Measurements from ENCODE around the gene MKNK2. TPM values are rescaled to one million over a fixed set of nuclear protein-coding genes. Genes with fewer than 3 reads are reported as not detected.
"Not testable (repeated sequence)": the region's sequence is repeated elsewhere in the genome, so short reads cannot be mapped to it uniquely, and the experiment has no call there.

MKNK2 gene
- total RNA-seq, 2 donors from 2014 or later: 120 to 123 TPM

DNA sequence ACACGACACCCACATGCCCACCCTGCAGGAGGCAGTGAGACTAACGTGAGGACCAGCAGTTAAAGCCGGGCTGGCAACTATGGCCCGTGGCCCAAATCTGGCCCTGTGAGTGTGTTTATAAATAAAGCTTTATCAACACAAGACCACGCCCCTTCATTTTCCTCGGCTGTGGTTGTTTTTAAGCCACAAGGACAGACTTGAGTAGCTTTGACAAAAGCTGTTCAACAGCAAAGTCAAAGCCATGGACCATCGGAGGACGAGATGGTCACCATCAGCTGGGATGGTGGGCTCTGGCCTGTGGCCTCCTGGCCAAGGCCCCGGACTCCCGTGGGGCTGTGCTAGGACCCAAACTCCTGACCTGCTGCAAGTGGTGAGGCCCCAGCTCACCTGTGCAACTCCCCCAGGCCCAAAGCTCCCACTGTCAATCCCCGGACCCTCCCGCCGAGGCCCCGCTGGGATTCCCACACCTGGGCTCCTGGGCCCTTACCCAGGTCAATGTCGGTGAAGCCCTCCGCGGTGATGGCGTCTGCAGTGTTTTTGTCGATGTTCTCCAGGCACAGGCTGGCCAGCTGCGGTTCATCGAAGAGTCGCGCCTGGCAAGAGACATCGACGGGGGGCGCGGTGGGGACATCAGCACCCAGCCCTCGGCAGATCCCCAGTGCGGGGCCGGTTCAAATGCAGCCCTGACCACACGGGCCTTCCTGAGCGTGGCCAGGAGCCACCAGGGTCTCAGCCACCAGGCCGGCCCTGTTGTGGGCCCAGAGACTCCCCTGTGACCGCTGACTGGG, 60.6 kb downstream of the MKNK2 start:
- Histone ChIP-seq H3K4me3 (ENCODE audit: low read length) (no peak overlapping the region), H3K9me3 (ENCODE audit: control insufficient read depth, low read length) (no peaks in the 10 kb centered on the region), H3K9ac (ENCODE audit: extremely low read depth, low read length, poor library complexity, severe bottlenecking) (no peak overlapping the region), H3K27me3 (ENCODE audit: control insufficient read depth, insufficient read depth, low read length, poor library complexity, severe bottlenecking) (no peaks in the 10 kb centered on the region), H3K36me3 (ENCODE audit: control insufficient read depth, insufficient read depth, low read length) (peaks cover 48% of the 10 kb centered on the region), H3K27ac (ENCODE audit: low read depth, low read length) (no peak overlapping the region), H3K4me1 (ENCODE audit: control insufficient read depth, insufficient read depth, low read length) (no peaks in the 10 kb centered on the region)
- H3K4me3 Mint-ChIP-seq: no peak overlapping the region
- TF ChIP-seq, protein P1, sequence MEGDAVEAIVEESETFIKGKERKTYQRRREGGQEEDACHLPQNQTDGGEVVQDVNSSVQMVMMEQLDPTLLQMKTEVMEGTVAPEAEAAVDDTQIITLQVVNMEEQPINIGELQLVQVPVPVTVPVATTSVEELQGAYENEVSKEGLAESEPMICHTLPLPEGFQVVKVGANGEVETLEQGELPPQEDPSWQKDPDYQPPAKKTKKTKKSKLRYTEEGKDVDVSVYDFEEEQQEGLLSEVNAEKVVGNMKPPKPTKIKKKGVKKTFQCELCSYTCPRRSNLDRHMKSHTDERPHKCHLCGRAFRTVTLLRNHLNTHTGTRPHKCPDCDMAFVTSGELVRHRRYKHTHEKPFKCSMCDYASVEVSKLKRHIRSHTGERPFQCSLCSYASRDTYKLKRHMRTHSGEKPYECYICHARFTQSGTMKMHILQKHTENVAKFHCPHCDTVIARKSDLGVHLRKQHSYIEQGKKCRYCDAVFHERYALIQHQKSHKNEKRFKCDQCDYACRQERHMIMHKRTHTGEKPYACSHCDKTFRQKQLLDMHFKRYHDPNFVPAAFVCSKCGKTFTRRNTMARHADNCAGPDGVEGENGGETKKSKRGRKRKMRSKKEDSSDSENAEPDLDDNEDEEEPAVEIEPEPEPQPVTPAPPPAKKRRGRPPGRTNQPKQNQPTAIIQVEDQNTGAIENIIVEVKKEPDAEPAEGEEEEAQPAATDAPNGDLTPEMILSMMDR (conservative IDR thresholded peaks at IDR 0.05): no peak
- WGBS, 2 experiments (ENCODE audit: insufficient coverage in 1 of 2, insufficient read length in 1 of 2): 95 to 96% methylated on average over 22 to 34 of the region's 34 CpGs
- H3K9me3 Mint-ChIP-seq: no peaks in the 10 kb centered on the region
- H3K4me1 Mint-ChIP-seq: no peaks in the 10 kb centered on the region
- H3K27ac Mint-ChIP-seq: no peak overlapping the region
- H3K27me3 Mint-ChIP-seq (ENCODE audit: insufficient read depth): no peaks in the 10 kb centered on the region
- no peak for DNase-seq
- peaks cover 53% of the 10 kb centered on the region for H3K36me3 Mint-ChIP-seq (ENCODE audit: low read depth)

DNA sequence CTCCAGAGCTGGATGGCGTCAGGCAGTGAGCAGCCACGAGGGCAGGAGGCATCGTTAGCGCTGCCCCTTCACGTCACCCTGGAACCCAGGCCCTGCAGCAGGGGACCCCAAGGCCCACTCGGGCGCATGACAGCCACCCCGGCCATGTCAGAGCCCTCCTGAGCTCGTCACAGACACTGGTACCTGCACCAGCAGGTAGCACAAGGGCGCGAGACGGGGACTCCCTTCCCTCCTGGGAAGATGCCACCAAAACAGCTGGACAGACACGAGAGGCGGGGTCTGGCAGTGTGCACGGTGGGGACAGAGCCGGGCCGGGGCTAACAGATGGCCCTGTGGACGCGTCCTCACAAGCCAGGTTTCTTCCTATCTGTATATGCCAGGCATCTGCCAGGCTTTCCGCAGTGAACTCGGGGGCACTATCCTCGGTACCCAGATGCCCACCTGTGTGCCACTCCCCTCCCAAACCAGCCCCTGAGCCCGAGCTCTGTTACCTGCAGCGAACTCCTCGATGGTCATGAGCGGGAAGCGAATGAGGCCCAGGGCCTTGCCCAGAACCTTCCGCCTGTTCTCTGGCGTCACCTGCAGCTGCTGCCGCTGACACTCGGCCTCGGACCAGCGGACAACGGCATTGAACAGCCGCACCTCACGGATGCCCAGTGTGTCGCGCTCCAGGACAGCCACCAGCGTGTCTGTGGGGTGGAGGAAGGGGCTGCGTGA, 61.4 kb downstream of the MKNK2 start:
- no peak overlapping the region for H3K4me3 Mint-ChIP-seq
- TF ChIP-seq, protein P1 (conservative IDR thresholded peaks at IDR 0.05): no peak
- no peak overlapping the region for H3K27ac Mint-ChIP-seq
- WGBS, 2 experiments (ENCODE audit: insufficient coverage in 1 of 2, insufficient read length in 1 of 2): 94 to 96% methylated on average over 34 to 40 of the region's 40 CpGs
- no peak overlapping the region for H3K4me3 ChIP-seq (ENCODE audit: low read length)
- DNase-seq: no peak
- H3K36me3 ChIP-seq (ENCODE audit: control insufficient read depth, insufficient read depth, low read length): peaks cover 45% of the 10 kb centered on the region
- no peaks in the 10 kb centered on the region for H3K4me1 Mint-ChIP-seq
- H3K27ac ChIP-seq (ENCODE audit: low read depth, low read length): no peak overlapping the region
- no peaks in the 10 kb centered on the region for H3K9me3 Mint-ChIP-seq
- H3K27me3 ChIP-seq (ENCODE audit: control insufficient read depth, insufficient read depth, low read length, poor library complexity, severe bottlenecking): no peaks in the 10 kb centered on the region
- no peaks in the 10 kb centered on the region for H3K9me3 ChIP-seq (ENCODE audit: control insufficient read depth, low read length)
- H3K36me3 Mint-ChIP-seq (ENCODE audit: low read depth): peaks cover 51% of the 10 kb centered on the region
- no peaks in the 10 kb centered on the region for H3K4me1 ChIP-seq (ENCODE audit: control insufficient read depth, insufficient read depth, low read length)
- no peaks in the 10 kb centered on the region for H3K27me3 Mint-ChIP-seq (ENCODE audit: insufficient read depth)
- H3K9ac ChIP-seq (ENCODE audit: extremely low read depth, low read length, poor library complexity, severe bottlenecking): no peak overlapping the region

DNA sequence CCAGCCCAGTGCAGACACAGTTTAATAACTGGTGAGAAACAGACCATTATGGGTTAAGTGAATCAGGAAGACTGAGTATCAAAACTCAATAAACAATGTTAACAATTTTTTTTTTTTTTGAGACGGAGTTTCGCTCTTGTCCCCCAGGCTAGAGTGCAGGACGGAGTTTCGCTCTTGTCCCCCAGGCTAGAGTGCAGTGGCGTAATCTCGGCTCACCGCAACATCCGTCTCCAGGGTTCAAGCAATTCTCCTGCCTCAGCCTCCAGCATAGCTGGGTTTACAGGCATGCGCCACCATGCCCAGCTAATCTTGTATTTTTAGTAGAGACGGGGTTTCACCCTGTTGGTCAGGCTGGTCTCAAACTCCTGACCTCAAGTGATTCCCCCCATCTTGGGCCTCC, 62.6 kb downstream of the MKNK2 start:
- H3K36me3 Mint-ChIP-seq (ENCODE audit: low read depth): peaks cover 53% of the 10 kb centered on the region
- not testable (repeated sequence) for H3K27me3 ChIP-seq (ENCODE audit: control insufficient read depth, insufficient read depth, low read length, poor library complexity, severe bottlenecking); H3K27me3 Mint-ChIP-seq (ENCODE audit: insufficient read depth); DNase-seq; H3K9me3 Mint-ChIP-seq; H3K4me1 ChIP-seq (ENCODE audit: control insufficient read depth, insufficient read depth, low read length); H3K27ac Mint-ChIP-seq; H3K4me3 Mint-ChIP-seq; H3K9me3 ChIP-seq (ENCODE audit: control insufficient read depth, low read length); H3K4me1 Mint-ChIP-seq; H3K4me3 ChIP-seq (ENCODE audit: low read length); H3K9ac ChIP-seq (ENCODE audit: extremely low read depth, low read length, poor library complexity, severe bottlenecking)
- peak overlapping the region; percentile 58 for H3K27ac ChIP-seq (ENCODE audit: low read depth, low read length)
- WGBS, 2 experiments (ENCODE audit: insufficient coverage in 1 of 2, insufficient read length in 1 of 2): 97 to 98% methylated on average over 10 of the region's 10 CpGs
- H3K36me3 ChIP-seq (ENCODE audit: control insufficient read depth, insufficient read depth, low read length): peaks cover 43% of the 10 kb centered on the region

Other genes starting within 250 kb of the MKNK2 start
- gene ATP8B3, start 239.0 kb downstream of the MKNK2 start, total RNA-seq: 1 to 10 TPM; 2.3 to 3.4 TPM
- 10 to 100 TPM; 51.6 to 56.4 TPM for gene REXO1, start 202.8 kb downstream of the MKNK2 start, total RNA-seq
- gene KLF16, start 187.7 kb downstream of the MKNK2 start, total RNA-seq: 10 to 100 TPM; 39.0 to 42.9 TPM
- gene ABHD17A, start 165.7 kb downstream of the MKNK2 start, total RNA-seq: 10 to 100 TPM; 50.6 to 52.9 TPM
- 10 to 100 TPM in 1 of 2 donors, 1 to 10 TPM in 1; 9.9 to 13.8 TPM for gene ADAT3, start 145.8 kb downstream of the MKNK2 start, total RNA-seq
- gene SCAMP4, start 145.8 kb downstream of the MKNK2 start, total RNA-seq: 10 to 100 TPM; 69.6 to 75.3 TPM
- gene CSNK1G2, start 110.1 kb downstream of the MKNK2 start, total RNA-seq: 100 to 1,000 TPM; 111 to 112 TPM
- gene BTBD2, start 35.5 kb downstream of the MKNK2 start, total RNA-seq: 100 to 1,000 TPM; 107 to 112 TPM
- gene MOB3A, start 45.1 kb upstream of the MKNK2 start, total RNA-seq: 10 to 100 TPM; 20.9 to 21.8 TPM
- 1 to 10 TPM; 4.3 to 5.4 TPM for gene IZUMO4, start 45.7 kb upstream of the MKNK2 start, total RNA-seq
- 100 to 1,000 TPM; 162 to 181 TPM for gene AP3D1, start 100.3 kb upstream of the MKNK2 start, total RNA-seq
- gene DOT1L, start 112.7 kb upstream of the MKNK2 start, total RNA-seq: 100 to 1,000 TPM in 1 of 2 donors, 10 to 100 TPM in 1; 84.3 to 102 TPM
- 100 to 1,000 TPM; 146 to 192 TPM for gene PLEKHJ1, start 185.1 kb upstream of the MKNK2 start, total RNA-seq
- 100 to 1,000 TPM; 126 to 132 TPM for gene SF3A2, start 185.6 kb upstream of the MKNK2 start, total RNA-seq
- 10 to 100 TPM; 20.5 to 35.1 TPM for gene AMH, start 198.1 kb upstream of the MKNK2 start, total RNA-seq
- under 1 TPM; 0.66 to 0.89 TPM for gene JSRP1, start 205.2 kb upstream of the MKNK2 start, total RNA-seq
- not detected for gene PEAK3, start 230.9 kb upstream of the MKNK2 start, total RNA-seq

Data from endodermal cell (in vitro differentiated cells).